Cerebellar cortex (tissue), 1 donor: ENCODE data around the gene SEPTIN5.
"Not testable (repeated sequence)": the region's sequence is repeated elsewhere in the genome, so short reads cannot be mapped to it uniquely, and the experiment has no call there.

ENCODE experiments used
- DNase-seq: peaks from one replicate; pipeline ENCODE4 v3.0.0-alpha.2; 2015; ENCODE audit warnings: low spot score

The SEPTIN5 gene

GRCh38 chr22:19714312-19715187 lies at the start of gene SEPTIN5:
TSS of gene SEPTIN5 (plus strand) at chr22:19714503. CDS start at chr22:19714589, 86 bp downstream.
- no peak for DNase-seq

- no peak for DNase-seq
Measured at GRCh38 chr22:19664951-19665783, 49.1 kb upstream of the SEPTIN5 start.

GRCh38 chr22:19665784-19666672 lies 48.3 kb upstream of the SEPTIN5 start:
- no peak for DNase-seq

GRCh38 chr22:19666673-19667593 lies 47.4 kb upstream of the SEPTIN5 start:
- no peak for DNase-seq

GRCh38 chr22:19667872-19668740 lies 46.2 kb upstream of the SEPTIN5 start:
- no peak for DNase-seq

GRCh38 chr22:19668748-19669147 lies 45.6 kb upstream of the SEPTIN5 start:
- DNase-seq, result no peak

- DNase-seq, result no peak
Measured at GRCh38 chr22:19669570-19669969, 44.7 kb upstream of the SEPTIN5 start.

GRCh38 chr22:19671316-19671715 lies 43.0 kb upstream of the SEPTIN5 start:
- no peak for DNase-seq

GRCh38 chr22:19672054-19672776 lies 42.1 kb upstream of the SEPTIN5 start:
- no peak for DNase-seq

- no peak for DNase-seq
Measured at GRCh38 chr22:19673660-19674059, 40.6 kb upstream of the SEPTIN5 start.

GRCh38 chr22:19674129-19674928 lies 40.0 kb upstream of the SEPTIN5 start:
- DNase-seq, result no peak

- DNase-seq, result no peak
Measured at GRCh38 chr22:19674929-19675253, 39.4 kb upstream of the SEPTIN5 start.

- no peak for DNase-seq
Measured at GRCh38 chr22:19675428-19675827, 38.9 kb upstream of the SEPTIN5 start.

GRCh38 chr22:19676437-19676836 lies 37.9 kb upstream of the SEPTIN5 start:
- DNase-seq, result not testable (repeated sequence)

- DNase-seq, result no peak
Measured at GRCh38 chr22:19678949-19679521, 35.3 kb upstream of the SEPTIN5 start.

- no peak for DNase-seq
Measured at GRCh38 chr22:19679522-19680101, 34.7 kb upstream of the SEPTIN5 start.

- DNase-seq, result no peak
Measured at GRCh38 chr22:19680287-19680881, 33.9 kb upstream of the SEPTIN5 start.
